Hepatocyte (in vitro differentiated cells): ENCODE data around the gene ADPRS. TPM values are rescaled to one million over a fixed set of nuclear protein-coding genes. Genes with fewer than 3 reads are reported as not detected.

ENCODE experiments used
- DNase-seq: peaks from one replicate; pipeline ENCODE4 v3.0.0-alpha.2; 2016; ENCODE audit warnings: low spot score
- H2AFZ ChIP-seq: fragments of 200-600 bp; sonication (generic); 2 replicates; pipeline ENCODE4 v1.6.0; 2016; ENCODE audit warnings: antibody characterized with exemption, mild to moderate bottlenecking
- H3K27ac ChIP-seq: fragments of 200-600 bp; sonication (generic); 2 replicates; pipeline ENCODE4 v1.5.1; 2016; ENCODE audit warnings: mild to moderate bottlenecking
- H3K27me3 ChIP-seq: fragments of 200-600 bp; sonication (generic); 2 replicates; pipeline ENCODE4 v1.6.1; 2016
- H3K36me3 ChIP-seq: fragments of 200-600 bp; sonication (generic); replicated peaks from 2 replicates; pipeline ENCODE4 v1.5.1; 2016; ENCODE audit warnings: low read depth; ENCODE audit not compliant: insufficient read depth
- H3K4me1 ChIP-seq: fragments of 200-600 bp; sonication (generic); 2 replicates; pipeline ENCODE4 v1.5.1; 2016; ENCODE audit warnings: mild to moderate bottlenecking, moderate library complexity; ENCODE audit not compliant: insufficient read depth
- H3K4me2 ChIP-seq: fragments of 200-600 bp; sonication (generic); 2 replicates; pipeline ENCODE4 v1.6.0; 2016
- H3K4me3 ChIP-seq: fragments of 200-600 bp; sonication (generic); 2 replicates; pipeline ENCODE4 v1.5.1; 2016; ENCODE audit warnings: mild to moderate bottlenecking
- H3K79me2 ChIP-seq: fragments of 200-600 bp; sonication (generic); 2 replicates; pipeline ENCODE4 v1.6.0; 2017; ENCODE audit warnings: mild to moderate bottlenecking
- H3K9me2 ChIP-seq: fragments of 200-600 bp; sonication (generic); replicated peaks from 2 replicates; pipeline ENCODE4 v1.6.0; 2017; ENCODE audit warnings: mild to moderate bottlenecking; ENCODE audit not compliant: insufficient read depth
- H3K9me3 ChIP-seq: fragments of 200-600 bp; sonication (generic); 2 replicates; pipeline ENCODE4 v1.5.1; 2016; ENCODE audit warnings: low read depth, mild to moderate bottlenecking
- H4K20me1 ChIP-seq: fragments of 200-600 bp; sonication (generic); 2 replicates; pipeline ENCODE4 v1.6.0; 2016; ENCODE audit warnings: mild to moderate bottlenecking; ENCODE audit not compliant: insufficient read depth, poor library complexity, severe bottlenecking
- CTCF ChIP-seq: fragments of 200-600 bp; sonication (generic); IDR thresholded peaks from 2 replicates; pipeline ENCODE4 v1.5.1; 2016; ENCODE audit warnings: antibody characterized with exemption, mild to moderate bottlenecking; ENCODE audit not compliant: poor library complexity
- EZH2 ChIP-seq: fragments of 200-600 bp; sonication (generic); IDR thresholded peaks from 2 replicates; pipeline ENCODE4 v1.6.1; 2016; ENCODE audit warnings: antibody characterized with exemption, mild to moderate bottlenecking, borderline replicate concordance
- EZH2phosphoT487 ChIP-seq: fragments of 200-600 bp; sonication (generic); IDR thresholded peaks from one replicate; pipeline ENCODE4 v1.6.1; 2018; ENCODE audit warnings: antibody characterized with exemption, mild to moderate bottlenecking, low read depth, moderate library complexity; ENCODE audit not compliant: unreplicated experiment, severe bottlenecking
- WGBS: methylation state at CpG from one replicate; pipeline ENCODE4 v1.1.6; 2016; ENCODE audit warnings: low lambda C conversion rate; ENCODE audit errors: missing lambda C conversion rate; 5-methylcytosine and 5-hydroxymethylcytosine counted together
- polyA plus RNA-seq: library from polyadenylated mRNA; unstranded; fragments of >200 nt; fragmentation: Nextera tagmentation; extraction: Ambion mirVana; gene quantifications from 2 replicates; pipeline ENCODE4 v1.2.1, GENCODE V29; 2016
- total RNA-seq: library from RNA; depleted of rRNA; stranded (reverse); fragments of >200 nt; gene quantifications from 2 replicates; pipeline ENCODE4 v1.2.3, GENCODE V29; 2014

ADPRS gene
- total and polyA plus RNA-seq, 2 experiments from 2014 or later: 37.6 to 42.7 TPM

DNA sequence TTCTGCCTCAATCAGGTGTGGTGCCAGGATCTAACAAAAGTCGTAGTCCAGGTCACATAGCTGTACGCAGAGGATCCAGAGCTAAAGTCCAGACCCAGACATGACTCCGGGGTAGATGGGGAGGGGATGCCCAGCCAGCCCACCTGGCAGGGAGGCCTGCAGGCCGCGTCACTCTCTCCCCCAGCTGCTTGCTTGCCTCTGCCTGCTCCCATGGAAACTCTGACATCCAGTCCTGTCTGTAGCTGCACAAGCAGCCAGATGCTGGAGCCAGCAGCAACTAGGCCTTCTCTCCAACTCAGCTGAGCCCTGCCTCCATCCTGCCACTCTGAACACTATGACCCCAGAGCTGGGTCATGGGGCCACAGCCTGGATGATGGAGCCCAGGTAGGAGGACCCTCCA is 28.2 kb downstream of the ADPRS start:
- Histone ChIP-seq H4K20me1 (no peaks in the 10 kb centered on the region), H3K79me2 (no peaks in the 10 kb centered on the region), H3K36me3 (no peaks in the 10 kb centered on the region), H3K27ac (no peak overlapping the region), H3K27me3 (no peaks in the 10 kb centered on the region), H2AFZ (no peak overlapping the region), H3K4me3 (no peak overlapping the region), H3K4me1 (peaks cover 37% of the 10 kb centered on the region), H3K9me2 (no peaks in the 10 kb centered on the region), H3K4me2 (no peak overlapping the region), H3K9me3 (no peaks in the 10 kb centered on the region)
- TF ChIP-seq EZH2phosphoT487 (no peak), CTCF (no peak), EZH2 (no peak)
- no peak for DNase-seq
- 84% methylated on average over 5 of the region's 5 CpGs for WGBS

- H3K79me2 ChIP-seq: no peaks in the 10 kb centered on the region
- H3K4me1 ChIP-seq: peaks cover 37% of the 10 kb centered on the region
- H3K27me3 ChIP-seq: peaks cover 5% of the 10 kb centered on the region
- H4K20me1 ChIP-seq: no peaks in the 10 kb centered on the region
- H3K4me2 ChIP-seq: no peak overlapping the region
- H3K4me3 ChIP-seq: no peak overlapping the region
- WGBS: 60% methylated on average over 10 of the region's 10 CpGs
- H3K36me3 ChIP-seq: no peaks in the 10 kb centered on the region
- TF ChIP-seq CTCF: no peak
- no peak for TF ChIP-seq EZH2phosphoT487
- TF ChIP-seq EZH2: no peak
- no peaks in the 10 kb centered on the region for H3K9me3 ChIP-seq
- H2AFZ ChIP-seq: no peak overlapping the region
- DNase-seq: no peak
- no peaks in the 10 kb centered on the region for H3K9me2 ChIP-seq
- peak overlapping the region; percentile 34 for H3K27ac ChIP-seq
Observed at GRCh38 chr1:36118447-36119204, 29.9 kb downstream of the ADPRS start.

GRCh38 chr1:36119456-36119855 is 30.8 kb downstream of the ADPRS start:
- peak overlapping the region; percentile 27 for H3K4me2 ChIP-seq
- no peak overlapping the region for H2AFZ ChIP-seq
- TF ChIP-seq CTCF (no peak), EZH2 (no peak)
- no peaks in the 10 kb centered on the region for H3K36me3 ChIP-seq
- peak overlapping the region; percentile 27 for H3K27ac ChIP-seq
- DNase-seq: no peak
- WGBS: 47% methylated on average over 9 of the region's 9 CpGs
- H3K9me2 ChIP-seq: no peaks in the 10 kb centered on the region
- peaks cover 8% of the 10 kb centered on the region for H3K27me3 ChIP-seq
- peaks cover 37% of the 10 kb centered on the region for H3K4me1 ChIP-seq
- H4K20me1 ChIP-seq: no peaks in the 10 kb centered on the region
- H3K79me2 ChIP-seq: no peaks in the 10 kb centered on the region
- no peak overlapping the region for H3K4me3 ChIP-seq
- no peaks in the 10 kb centered on the region for H3K9me3 ChIP-seq
